GM21576 (cell line): ENCODE measurements around the gene WASF2.
"Not testable (repeated sequence)": the region's sequence is repeated elsewhere in the genome, so short reads cannot be mapped to it uniquely, and the experiment has no call there.

Experiments
- ATAC-seq: cut with Tn5 transposase; IDR thresholded peaks from one replicate; pipeline ENCODE4 v1.9.1; 2021; ENCODE audit warnings: mild to moderate bottlenecking, moderate library complexity; ENCODE audit not compliant: unreplicated experiment

The WASF2 gene

DNA sequence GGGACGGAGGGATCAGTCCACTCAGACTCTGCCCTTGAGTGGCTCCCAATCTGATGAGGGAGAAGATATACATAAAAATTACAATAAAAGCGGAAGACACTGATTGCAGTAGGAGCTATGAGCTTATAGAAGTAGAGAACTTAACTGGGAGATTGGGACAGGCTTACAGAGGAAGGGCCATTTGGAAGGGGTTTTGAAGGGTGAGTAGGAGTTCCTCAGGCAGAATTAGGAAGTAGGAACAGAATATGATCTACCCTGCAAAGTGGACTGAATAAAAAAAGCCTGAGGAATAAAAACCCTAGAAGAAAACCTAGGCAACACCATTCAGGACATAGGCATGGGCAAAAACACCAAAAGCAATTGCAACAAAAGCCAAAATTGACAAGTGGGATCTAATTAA, 9.2 kb upstream of the WASF2 start:
- ATAC-seq, result no peak

DNA sequence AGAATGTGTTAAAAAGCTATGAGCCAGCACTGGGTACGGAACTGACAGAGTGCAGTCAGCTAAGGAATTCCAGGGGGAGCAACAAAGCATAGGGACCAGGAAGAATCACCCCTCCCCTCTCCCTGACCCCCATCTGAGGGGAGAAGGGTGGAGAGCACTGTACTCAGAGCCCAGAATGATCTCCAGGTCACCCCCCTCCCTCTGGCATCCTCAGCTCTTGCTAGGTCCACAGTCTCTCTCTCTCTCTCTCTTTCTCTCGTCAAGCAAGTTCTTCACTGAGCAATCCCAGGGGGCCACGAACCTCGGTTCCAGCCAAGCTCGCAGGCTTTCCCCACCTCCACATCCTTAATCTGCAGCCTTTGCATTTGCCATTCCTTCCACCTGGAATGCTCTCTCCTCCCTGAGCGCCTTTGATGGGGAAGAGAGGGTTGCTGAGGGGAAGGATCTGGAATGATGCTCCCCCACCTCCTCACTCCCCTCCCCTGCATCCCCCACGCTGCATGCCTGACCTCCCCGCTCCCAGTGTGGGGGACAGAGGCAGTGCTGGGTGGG, 6.7 kb upstream of the WASF2 start:
- ATAC-seq, result no peak

GRCh38 chr1:27492796-27493195, 2.8 kb upstream of the WASF2 start:
- no peak for ATAC-seq

- no peak for ATAC-seq
Observed at GRCh38 chr1:27491748-27492700, 2.1 kb upstream of the WASF2 start.

- ATAC-seq, result no peak
Observed at GRCh38 chr1:27489501-27489972, 430 bp downstream of the WASF2 start.

- no peak for ATAC-seq
Observed at GRCh38 chr1:27487966-27488884, 1.7 kb downstream of the WASF2 start.

DNA sequence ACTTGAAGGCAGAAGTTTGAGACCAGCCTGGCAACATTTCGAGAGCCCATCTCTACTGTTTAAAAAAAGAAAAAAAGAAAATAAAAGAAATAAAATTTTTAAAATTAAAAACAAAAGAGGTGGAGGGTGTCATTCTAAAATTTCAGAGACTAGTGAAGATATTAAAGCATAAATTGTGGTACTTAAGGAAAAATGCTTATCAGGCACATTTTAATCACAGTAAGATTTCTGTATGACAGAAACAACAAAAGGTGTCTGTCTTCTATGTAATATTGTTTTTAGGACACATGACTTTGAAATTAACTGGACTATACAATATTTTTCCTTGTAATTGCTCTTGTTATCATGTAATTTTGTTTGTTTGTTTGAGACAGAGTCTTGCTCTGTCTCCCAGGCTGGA, 4.6 kb downstream of the WASF2 start:
- ATAC-seq, result no peak

DNA sequence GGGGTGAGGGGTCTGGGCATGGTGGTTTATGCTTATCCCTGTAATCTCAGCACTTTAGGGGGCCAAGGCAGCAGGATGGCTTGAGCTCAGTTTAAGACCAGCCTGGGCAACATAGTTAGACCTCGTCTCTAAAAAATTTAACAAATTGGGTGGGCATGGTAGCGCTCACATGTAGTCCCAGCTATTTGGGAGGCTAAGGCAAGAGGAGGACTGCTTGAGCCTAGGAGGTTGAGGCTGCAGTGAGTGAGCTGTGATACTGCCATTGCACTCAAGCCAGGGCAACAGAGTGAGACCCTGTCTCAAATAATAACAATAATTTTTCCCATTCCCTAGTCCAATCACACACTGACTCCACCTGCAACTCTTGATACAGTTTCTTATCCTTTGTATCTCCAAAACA, 6.3 kb downstream of the WASF2 start:
- no peak for ATAC-seq

GRCh38 chr1:27481994-27482620, 7.9 kb downstream of the WASF2 start:
- no peak for ATAC-seq

GRCh38 chr1:27478098-27478497, 11.9 kb downstream of the WASF2 start:
- ATAC-seq, result no peak

DNA sequence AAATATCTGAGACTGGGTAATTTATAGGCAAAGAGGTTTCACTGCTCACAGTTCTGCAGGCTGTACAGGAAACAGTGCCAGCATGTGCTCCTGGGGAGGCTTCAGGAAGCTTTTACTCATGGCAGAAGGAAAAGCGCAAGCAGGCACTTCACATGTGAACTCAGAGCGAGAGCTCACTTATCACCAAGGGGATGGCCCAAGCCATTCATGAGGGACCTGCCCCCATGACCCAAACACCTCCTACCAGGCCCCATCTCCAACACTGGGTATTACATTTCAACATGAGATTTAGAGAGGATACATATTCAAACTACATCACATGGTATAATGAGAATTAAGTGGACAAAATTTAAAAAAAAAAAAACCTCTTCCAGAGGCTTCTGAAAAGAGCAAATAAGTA, 13.7 kb downstream of the WASF2 start:
- no peak for ATAC-seq

DNA sequence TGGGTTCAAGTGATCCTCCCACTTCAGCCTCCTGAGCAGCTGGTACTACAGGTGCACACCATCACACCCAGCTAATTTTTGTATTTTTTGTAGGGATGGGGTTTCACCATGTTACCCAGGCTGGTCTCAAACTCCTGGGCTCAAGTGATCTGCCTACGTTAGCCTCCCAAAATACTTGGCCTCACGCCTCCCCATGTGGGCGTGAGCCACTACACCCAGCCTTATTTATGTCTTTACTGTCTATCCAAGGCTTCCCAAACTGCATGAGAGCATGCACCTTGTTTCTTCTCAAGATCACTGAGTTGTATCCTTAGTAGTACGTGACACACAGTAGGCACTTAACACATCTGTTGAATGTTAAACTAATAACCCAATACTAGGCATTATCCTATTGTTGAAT, 14.2 kb downstream of the WASF2 start:
- no peak for ATAC-seq

GRCh38 chr1:27473755-27474154, 16.2 kb downstream of the WASF2 start:
- ATAC-seq, result no peak

GRCh38 chr1:27472098-27472497, 17.9 kb downstream of the WASF2 start:
- not testable (repeated sequence) for ATAC-seq

GRCh38 chr1:27471477-27471876, 18.5 kb downstream of the WASF2 start:
- ATAC-seq, result no peak

DNA sequence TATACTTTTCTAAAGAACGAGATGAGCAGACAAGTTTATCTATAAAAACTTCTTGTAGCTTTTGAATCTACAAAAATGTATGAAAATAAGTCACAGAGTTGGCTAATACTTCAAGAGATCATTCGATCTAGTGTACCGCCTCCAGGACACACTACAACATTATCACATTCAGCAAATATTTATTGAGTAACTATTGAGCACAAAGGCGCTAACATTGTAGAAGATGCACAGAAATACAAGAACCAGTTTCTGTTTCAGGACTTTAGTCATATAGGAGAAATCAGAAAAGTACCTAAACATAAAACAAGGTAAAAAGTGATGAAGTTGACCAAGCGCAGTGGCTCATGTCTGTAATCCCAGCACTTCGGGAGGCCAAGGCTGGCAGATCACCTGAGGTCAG, 20.6 kb downstream of the WASF2 start:
- ATAC-seq, result no peak

DNA sequence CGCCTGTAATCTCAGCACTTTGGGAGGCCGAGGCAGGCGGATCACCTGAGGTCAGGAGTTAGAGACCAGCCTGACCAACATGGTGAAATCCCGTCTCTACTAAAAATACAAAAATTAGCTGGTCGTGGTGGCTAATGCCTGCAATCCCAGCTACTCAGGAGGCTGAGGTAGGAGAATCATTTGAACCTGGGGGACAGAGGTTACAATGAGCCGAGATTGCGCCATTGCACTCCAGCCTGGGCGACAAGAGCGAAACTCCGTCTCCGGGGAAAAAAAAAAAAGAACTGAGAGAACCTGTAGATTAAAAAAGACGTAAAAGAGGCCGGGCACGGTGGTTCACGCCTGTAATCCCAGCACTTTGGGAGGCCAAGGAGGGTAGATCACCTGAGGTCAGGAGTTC, 21.6 kb downstream of the WASF2 start:
- not testable (repeated sequence) for ATAC-seq

DNA sequence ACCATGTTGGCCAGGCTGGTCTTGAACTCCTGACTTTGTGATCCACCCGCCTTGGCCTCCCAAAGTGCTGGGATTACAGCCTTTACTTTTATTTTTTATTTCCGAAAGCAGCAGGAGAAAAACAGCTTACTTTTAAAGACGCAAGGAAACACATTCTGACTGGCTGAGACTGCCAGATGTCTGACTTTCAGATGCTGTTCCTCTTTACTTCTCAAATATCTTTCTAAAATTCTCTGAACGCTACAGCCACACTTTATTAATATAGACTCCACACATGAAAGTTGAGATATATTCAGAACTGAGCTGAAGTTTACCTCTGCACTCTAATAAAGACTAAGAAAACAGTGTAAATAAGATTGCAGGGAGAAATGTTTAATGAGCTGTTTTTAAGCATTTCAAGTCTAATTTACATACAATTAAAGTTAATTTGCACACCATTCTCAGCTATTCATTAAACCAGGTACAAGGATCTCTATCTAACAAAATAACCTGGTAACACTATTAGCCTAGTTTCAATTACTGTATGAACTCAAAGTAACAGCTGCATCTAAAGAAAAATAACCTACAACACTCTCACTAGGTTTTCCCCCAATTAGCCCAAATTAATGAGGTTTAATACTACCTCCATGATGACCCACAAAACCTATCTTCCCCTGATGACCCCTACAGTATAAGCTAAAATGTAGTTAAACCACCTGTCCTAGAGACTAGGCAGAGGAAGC, 24.9 kb downstream of the WASF2 start:
- no peak for ATAC-seq

- ATAC-seq, result not testable (repeated sequence)
Observed at GRCh38 chr1:27463916-27464315, 26.1 kb downstream of the WASF2 start.

DNA sequence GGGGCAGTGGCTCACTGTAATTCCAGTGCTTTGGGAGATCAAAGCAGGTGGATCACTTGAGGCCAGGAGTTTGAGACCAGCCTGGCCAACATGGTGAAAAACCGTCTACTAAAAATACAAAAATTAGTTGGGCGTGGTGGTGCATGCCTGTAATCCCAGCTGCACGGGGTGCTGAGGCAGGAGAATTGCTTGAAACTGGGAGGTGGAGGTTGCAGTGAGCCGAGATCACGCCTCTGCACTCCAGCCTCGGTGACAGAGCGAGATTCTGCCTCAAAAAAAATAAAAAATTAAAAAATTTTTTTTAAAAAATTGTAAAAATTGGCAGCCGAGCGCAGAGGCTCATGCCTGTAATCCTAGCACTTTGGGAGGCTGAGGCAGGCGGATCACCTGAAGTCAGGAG, 31.4 kb downstream of the WASF2 start:
- not testable (repeated sequence) for ATAC-seq
